Naive thymus-derived CD4-positive, alpha-beta T cell (primary cell): Measurements from ENCODE around the gene DBX1. TPM values are rescaled to one million over a fixed set of nuclear protein-coding genes. Genes with fewer than 3 reads are reported as not detected.
"Not testable (repeated sequence)": the region's sequence is repeated elsewhere in the genome, so short reads cannot be mapped to it uniquely, and the experiment has no call there.

Experiments used
- ATAC-seq: fragments of 150-1000 bp; cut with Tn5 transposase; 2 replicates; pipeline ENCODE4 v1.10.0; 2021; ENCODE audit warnings: mild to moderate bottlenecking, moderate library complexity
- CTCF ChIA-PET: fragments of 350-600 bp; sonication (Branson Sonifier 250); formaldehyde crosslinking; loops from one replicate; lab custom pipeline; 2021; ENCODE audit warnings: antibody characterized with exemption; lab: Charles Lee
- POLR2A ChIA-PET: fragments of 350-600 bp; sonication (Branson Sonifier 250); formaldehyde crosslinking; loops from one replicate; lab custom pipeline; 2021; ENCODE audit warnings: antibody characterized with exemption, inconsistent platforms; lab: Charles Lee
- DNase-seq, 9 donors: peaks; one replicate each; pipeline versions ENCODE4 v3.0.0 to v3.0.0-alpha.2; 2020 to 2022; ENCODE audit warnings: mixed read lengths in 1 of 9
- H3K27ac ChIP-seq: one replicate; pipeline ENCODE4 v1.7.0; 2013; ENCODE audit warnings: mild to moderate bottlenecking, low read depth, low read length, moderate library complexity
- H3K27me3 ChIP-seq, 2 donors: one replicate each; pipeline ENCODE4 v1.7.0; 2013; ENCODE audit warnings: low read length in 2 of 2, mild to moderate bottlenecking in 2 of 2, moderate library complexity in 2 of 2; ENCODE audit not compliant: control insufficient read depth in 2 of 2, insufficient read depth in 2 of 2
- H3K36me3 ChIP-seq, 3 experiments: 1 replicate in 2 of 3; 2 replicates in 1 of 3; pipeline ENCODE4 v1.7.0; 2013; ENCODE audit warnings: low read length in 3 of 3, mild to moderate bottlenecking in 3 of 3, moderate library complexity in 1 of 3; ENCODE audit not compliant: insufficient read depth in 3 of 3, control insufficient read depth in 2 of 3
- H3K4me1 ChIP-seq, 2 donors: one replicate each; pipeline ENCODE4 v1.7.0; 2013; ENCODE audit warnings: low read length in 2 of 2, mild to moderate bottlenecking in 2 of 2, moderate library complexity in 1 of 2; ENCODE audit not compliant: control insufficient read depth in 2 of 2, insufficient read depth in 2 of 2
- H3K4me3 ChIP-seq: 2 replicates; pipeline ENCODE4 v1.7.0; 2013; ENCODE audit warnings: mild to moderate bottlenecking, low read length
- H3K9me3 ChIP-seq, 3 experiments: 1 replicate in 2 of 3; 2 replicates in 1 of 3; pipeline ENCODE4 v1.7.0; 2013; ENCODE audit warnings: low read length in 3 of 3; ENCODE audit not compliant: control insufficient read depth in 2 of 3
- H3K27ac Mint-ChIP-seq, 9 donors: one replicate each; pipeline ENCODE4 v1.8.0; 2020 to 2022; ENCODE audit warnings: mixed read lengths in 9 of 9, mild to moderate bottlenecking in 8 of 9, moderate library complexity in 5 of 9, inconsistent platforms in 2 of 9
- H3K27me3 Mint-ChIP-seq, 5 donors: one replicate each; pipeline ENCODE4 v1.8.0; 2021 to 2022; ENCODE audit warnings: mixed read lengths in 5 of 5, mild to moderate bottlenecking in 1 of 5
- H3K36me3 Mint-ChIP-seq, 5 donors: one replicate each; pipeline ENCODE4 v1.8.0; 2020 to 2022; ENCODE audit warnings: mixed read lengths in 5 of 5, mild to moderate bottlenecking in 3 of 5, inconsistent platforms in 1 of 5
- H3K4me1 Mint-ChIP-seq, 7 donors: one replicate each; pipeline ENCODE4 v1.8.0; 2020 to 2022; ENCODE audit warnings: mixed read lengths in 7 of 7, mild to moderate bottlenecking in 3 of 7, inconsistent platforms in 1 of 7
- H3K4me3 Mint-ChIP-seq, 10 donors: one replicate each; pipeline ENCODE4 v1.8.0; 2020 to 2022; ENCODE audit warnings: mild to moderate bottlenecking in 10 of 10, mixed read lengths in 10 of 10, moderate library complexity in 6 of 10, inconsistent platforms in 2 of 10
- H3K9me3 Mint-ChIP-seq, 11 donors: one replicate each; pipeline ENCODE4 v1.8.0; 2020 to 2022; ENCODE audit warnings: mixed read lengths in 11 of 11, mild to moderate bottlenecking in 4 of 11, inconsistent platforms in 1 of 11, moderate library complexity in 1 of 11
- intact Hi-C, 2 donors: fragments of 100-400 bp; cut with micrococcal nuclease; formaldehyde crosslinking; loops; one replicate each; pipeline ENCODE4 v1.15.1; 2023
- polyA plus RNA-seq, 2 donors: library from polyadenylated mRNA; unstranded; fragments of 300-500 nt; fragmentation: Illumina TruSeq; gene quantifications; one replicate each; pipeline ENCODE4 v1.2.3, GENCODE V29; 2021
- total RNA-seq, 6 experiments: library from RNA in 5 of 6; stranded (reverse) in 5 of 6; gene quantifications; 1 replicate in 5 of 6; 2 replicates in 1 of 6; pipeline ENCODE4 v1.2.3 and lab custom pipeline; 2021 to 2026

Gene DBX1
- total and polyA plus RNA-seq, 7 experiments from 2014 or later: not detected

DNA sequence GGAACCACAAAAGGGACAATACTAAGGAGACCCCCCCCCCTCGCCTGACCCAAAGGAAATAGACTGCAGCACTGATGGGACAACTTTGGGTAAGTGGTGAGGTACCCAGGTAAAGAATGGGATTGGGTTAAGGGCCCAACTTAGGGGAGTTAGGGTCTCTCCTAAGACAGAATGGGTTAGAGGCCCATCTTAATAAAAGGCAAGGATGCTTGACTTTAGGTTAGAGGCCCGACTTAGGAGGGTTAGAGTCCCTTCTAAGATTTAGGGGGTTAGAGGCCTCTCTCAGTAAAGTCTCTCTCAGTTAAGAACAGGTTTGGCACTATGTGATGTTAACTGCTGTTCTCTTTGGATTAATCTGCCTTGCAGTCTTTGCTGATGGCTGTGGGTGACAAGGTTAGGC, 41.0 kb upstream of the DBX1 start:
- no peak overlapping the region for H3K4me3 ChIP-seq
- DNase-seq (no peak), ATAC-seq (no peak)
- CTCF ChIA-PET: no interaction called here
- intact Hi-C loops: no loop called here
- H3K27ac Mint-ChIP-seq: no peak overlapping the region
- H3K27me3 ChIP-seq: no peaks in the 10 kb centered on the region
- H3K4me1 Mint-ChIP-seq: peaks cover 0 to 5% (median 0%) of the 10 kb centered on the region in 7 donors
- no peak overlapping the region for H3K27ac ChIP-seq
- no peaks in the 10 kb centered on the region for H3K4me1 ChIP-seq
- H3K9me3 Mint-ChIP-seq: peaks cover 0 to 10% (median 0%) of the 10 kb centered on the region in 11 donors
- no peaks in the 10 kb centered on the region for H3K36me3 Mint-ChIP-seq
- POLR2A ChIA-PET: no interaction called here
- no peaks in the 10 kb centered on the region for H3K36me3 ChIP-seq
- no peak overlapping the region for H3K4me3 Mint-ChIP-seq
- no peaks in the 10 kb centered on the region for H3K9me3 ChIP-seq
- peaks cover 39 to 55% (median 45%) of the 10 kb centered on the region in 5 donors for H3K27me3 Mint-ChIP-seq

- POLR2A ChIA-PET, H3K4me3 Mint-ChIP-seq, H3K27ac ChIP-seq, H3K36me3 Mint-ChIP-seq, ATAC-seq, DNase-seq, CTCF ChIA-PET, H3K36me3 ChIP-seq, intact Hi-C loops, H3K27ac Mint-ChIP-seq, H3K4me3 ChIP-seq, H3K9me3 Mint-ChIP-seq, H3K4me1 Mint-ChIP-seq, H3K27me3 ChIP-seq, H3K9me3 ChIP-seq, H3K4me1 ChIP-seq: not testable (repeated sequence)
- H3K27me3 Mint-ChIP-seq: peaks cover 31 to 48% (median 46%) of the 10 kb centered on the region in 5 donors
Measured at GRCh38 chr11:20200331-20200955, 40.2 kb upstream of the DBX1 start.

GRCh38 chr11:20197881-20198280, 37.6 kb upstream of the DBX1 start:
- no peaks in the 10 kb centered on the region for H3K36me3 Mint-ChIP-seq

GRCh38 chr11:20194470-20194869, 34.2 kb upstream of the DBX1 start:
- H3K36me3 ChIP-seq: no peaks in the 10 kb centered on the region
- no peak overlapping the region for H3K4me3 ChIP-seq
- Mint-ChIP-seq H3K36me3 (no peaks in the 10 kb centered on the region), H3K27me3 (peaks cover 13 to 30% (median 23%) of the 10 kb centered on the region in 5 donors), H3K27ac (no peak overlapping the region), H3K4me3 (no peak overlapping the region), H3K4me1 (no peaks in the 10 kb centered on the region), H3K9me3 (no peaks in the 10 kb centered on the region)
- intact Hi-C loops: no loop called here
- POLR2A ChIA-PET: no interaction called here
- no peaks in the 10 kb centered on the region for H3K27me3 ChIP-seq
- ATAC-seq (no peak), DNase-seq (no peak)
- no peaks in the 10 kb centered on the region for H3K9me3 ChIP-seq
- CTCF ChIA-PET: no interaction called here
- no peak overlapping the region for H3K27ac ChIP-seq
- no peaks in the 10 kb centered on the region for H3K4me1 ChIP-seq

More at GRCh38 chr11:20197881-20198280, 37.6 kb upstream of the DBX1 start:
- DNase-seq: no peak
- H3K9me3 Mint-ChIP-seq: peaks cover 0 to 4% (median 0%) of the 10 kb centered on the region in 11 donors
- H3K27ac ChIP-seq: no peak overlapping the region
- no peak overlapping the region for H3K27ac Mint-ChIP-seq
- peaks cover 32 to 49% (median 41%) of the 10 kb centered on the region in 5 donors for H3K27me3 Mint-ChIP-seq
- H3K36me3 ChIP-seq: no peaks in the 10 kb centered on the region
- H3K27me3 ChIP-seq: no peaks in the 10 kb centered on the region
- H3K4me3 ChIP-seq: no peak overlapping the region
- no peak for ATAC-seq
- POLR2A ChIA-PET: no interaction called here
- no peaks in the 10 kb centered on the region for H3K9me3 ChIP-seq
- no peaks in the 10 kb centered on the region for H3K4me1 ChIP-seq
- no peak overlapping the region for H3K4me3 Mint-ChIP-seq
- CTCF ChIA-PET: no interaction called here
- peaks cover 0 to 5% (median 0%) of the 10 kb centered on the region in 7 donors for H3K4me1 Mint-ChIP-seq
- intact Hi-C loops: no loop called here

- ChIA-PET CTCF (no interaction called here), POLR2A (no interaction called here)
- Histone ChIP-seq H3K4me1 (no peaks in the 10 kb centered on the region), H3K4me3 (no peak overlapping the region), H3K27ac (no peak overlapping the region), H3K9me3 (no peaks in the 10 kb centered on the region), H3K36me3 (no peaks in the 10 kb centered on the region), H3K27me3 (no peaks in the 10 kb centered on the region)
- no peak overlapping the region for H3K27ac Mint-ChIP-seq
- no peaks in the 10 kb centered on the region for H3K4me1 Mint-ChIP-seq
- DNase-seq: no peak
- H3K9me3 Mint-ChIP-seq: no peaks in the 10 kb centered on the region
- peaks cover 11 to 25% (median 20%) of the 10 kb centered on the region in 5 donors for H3K27me3 Mint-ChIP-seq
- no peak overlapping the region for H3K4me3 Mint-ChIP-seq
- intact Hi-C loops: no loop called here
- H3K36me3 Mint-ChIP-seq: no peaks in the 10 kb centered on the region
- ATAC-seq: no peak
Measured at GRCh38 chr11:20193307-20193706, 33.0 kb upstream of the DBX1 start.

DNA sequence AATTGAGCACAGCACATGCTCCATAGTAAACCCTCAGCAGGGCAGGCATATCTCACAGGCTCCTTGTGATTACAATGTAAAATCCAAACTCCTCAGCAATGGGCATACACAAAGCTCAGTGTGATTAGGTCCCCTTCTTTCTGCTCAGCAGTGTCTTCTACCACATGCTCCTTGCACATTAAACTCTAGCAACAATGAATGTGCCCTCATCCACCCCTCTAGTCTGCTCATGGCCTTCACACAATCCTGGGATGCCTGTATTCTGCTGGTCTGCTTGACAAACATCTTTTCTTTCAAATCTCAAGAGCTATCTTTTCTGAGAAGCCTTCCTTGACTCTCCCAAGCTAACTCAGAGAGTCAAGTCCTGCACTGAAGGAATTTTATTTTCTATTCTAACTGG, 32.4 kb upstream of the DBX1 start:
- Histone ChIP-seq H3K4me3 (no peak overlapping the region), H3K27ac (no peak overlapping the region), H3K9me3 (no peaks in the 10 kb centered on the region), H3K36me3 (no peaks in the 10 kb centered on the region), H3K27me3 (no peaks in the 10 kb centered on the region), H3K4me1 (no peaks in the 10 kb centered on the region)
- no peaks in the 10 kb centered on the region for H3K36me3 Mint-ChIP-seq
- no peaks in the 10 kb centered on the region for H3K9me3 Mint-ChIP-seq
- intact Hi-C loops: no loop called here
- H3K4me1 Mint-ChIP-seq: no peaks in the 10 kb centered on the region
- DNase-seq: no peak
- ChIA-PET CTCF (no interaction called here), POLR2A (no interaction called here)
- ATAC-seq: no peak
- peaks cover 5 to 19% (median 13%) of the 10 kb centered on the region in 5 donors for H3K27me3 Mint-ChIP-seq
- no peak overlapping the region for H3K27ac Mint-ChIP-seq
- H3K4me3 Mint-ChIP-seq: no peak overlapping the region

GRCh38 chr11:20192151-20192550, 31.9 kb upstream of the DBX1 start:
- Histone ChIP-seq H3K36me3 (no peaks in the 10 kb centered on the region), H3K27me3 (no peaks in the 10 kb centered on the region), H3K4me1 (no peaks in the 10 kb centered on the region), H3K27ac (no peak overlapping the region), H3K9me3 (no peaks in the 10 kb centered on the region), H3K4me3 (no peak overlapping the region)
- H3K4me1 Mint-ChIP-seq: no peaks in the 10 kb centered on the region
- no peak for DNase-seq
- no peak for ATAC-seq
- ChIA-PET POLR2A (no interaction called here), CTCF (no interaction called here)
- no peak overlapping the region for H3K4me3 Mint-ChIP-seq
- H3K27me3 Mint-ChIP-seq: peaks cover 2 to 18% (median 12%) of the 10 kb centered on the region in 5 donors
- intact Hi-C loops: no loop called here
- H3K27ac Mint-ChIP-seq: no peak overlapping the region
- H3K36me3 Mint-ChIP-seq: no peaks in the 10 kb centered on the region
- no peaks in the 10 kb centered on the region for H3K9me3 Mint-ChIP-seq
